NK-92 (cell line): ENCODE measurements around the gene UCHL5.
"Not testable (repeated sequence)": the region's sequence is repeated elsewhere in the genome, so short reads cannot be mapped to it uniquely, and the experiment has no call there.

Experiments
- DNase-seq: peaks from one replicate; lab custom pipeline; 2025; ENCODE audit not compliant: unreplicated experiment; lab: John Stamatoyannopoulos, UW

UCHL5 gene

DNA sequence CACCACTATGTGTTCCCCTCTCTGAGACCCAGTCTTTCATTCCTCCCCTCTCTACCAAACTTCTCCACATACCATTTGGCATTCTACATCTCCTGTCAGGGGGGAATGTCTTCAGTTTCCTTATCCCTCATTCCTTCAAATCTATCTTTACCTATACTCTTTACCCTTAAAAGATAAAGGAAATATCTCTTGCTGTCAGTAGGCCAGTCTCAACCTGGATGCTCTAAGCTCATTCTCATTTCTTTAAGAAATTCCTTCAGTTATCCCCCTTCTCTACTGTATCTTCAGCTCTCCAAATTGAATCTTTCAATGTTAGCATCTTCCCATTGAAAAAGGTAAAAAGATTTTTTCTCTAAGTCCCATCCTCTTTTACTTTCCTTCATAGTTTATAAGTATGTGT, 6.8 kb upstream of the UCHL5 start:
- DNase-seq = no peak

DNA sequence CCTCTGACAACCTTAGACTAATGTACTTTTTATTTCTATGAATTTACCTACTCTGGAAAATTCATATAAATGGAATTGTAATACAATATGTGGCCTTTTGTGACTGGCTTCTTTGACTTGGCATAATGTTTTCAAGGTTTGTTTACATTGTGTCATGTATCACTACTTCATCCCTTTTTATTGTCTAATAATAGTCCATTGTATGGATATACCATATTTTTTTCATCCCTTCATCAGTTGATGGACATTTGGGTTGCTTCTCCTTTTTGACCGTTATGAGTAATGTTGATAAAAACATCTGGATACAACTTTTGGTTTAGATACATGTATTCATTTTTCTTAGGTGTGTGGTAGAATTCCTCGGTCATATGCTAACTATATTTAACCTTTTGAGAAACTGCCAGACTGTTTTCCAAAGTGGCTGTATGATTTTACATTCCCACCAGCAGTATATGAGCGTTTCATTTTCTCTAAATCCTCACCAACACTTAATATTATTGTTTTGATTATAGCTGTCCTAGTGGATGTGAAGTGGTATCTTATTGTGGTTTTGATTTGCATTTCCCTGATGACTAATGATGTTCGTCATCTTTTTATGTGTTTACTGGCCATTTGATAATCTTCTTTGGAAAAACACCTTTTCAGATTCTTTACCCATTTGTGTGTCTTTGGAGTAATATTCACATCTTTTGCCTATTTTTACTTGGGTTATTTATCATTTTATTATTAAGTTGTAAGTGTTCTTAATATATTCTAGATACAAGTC, 3.7 kb upstream of the UCHL5 start:
- DNase-seq = no peak

DNA sequence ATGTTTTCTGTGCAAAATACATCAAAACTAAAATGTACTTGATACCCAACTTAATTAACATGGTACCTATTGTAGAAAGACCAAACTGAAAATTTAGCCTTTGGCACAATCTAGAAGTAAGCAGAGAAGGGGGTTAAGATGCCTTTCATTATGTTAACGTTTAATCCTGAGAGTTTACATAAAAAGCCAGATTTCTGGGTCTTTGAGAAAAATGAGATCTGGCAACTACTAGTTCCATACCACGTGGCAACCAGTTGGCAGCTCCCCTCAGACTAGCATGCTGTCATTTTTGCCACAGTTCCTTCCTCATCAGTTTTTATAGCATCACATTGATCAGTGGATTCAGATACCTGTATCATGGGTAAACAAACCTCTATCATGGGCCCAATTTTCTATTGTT, 1.8 kb upstream of the UCHL5 start:
- DNase-seq = no peak

DNA sequence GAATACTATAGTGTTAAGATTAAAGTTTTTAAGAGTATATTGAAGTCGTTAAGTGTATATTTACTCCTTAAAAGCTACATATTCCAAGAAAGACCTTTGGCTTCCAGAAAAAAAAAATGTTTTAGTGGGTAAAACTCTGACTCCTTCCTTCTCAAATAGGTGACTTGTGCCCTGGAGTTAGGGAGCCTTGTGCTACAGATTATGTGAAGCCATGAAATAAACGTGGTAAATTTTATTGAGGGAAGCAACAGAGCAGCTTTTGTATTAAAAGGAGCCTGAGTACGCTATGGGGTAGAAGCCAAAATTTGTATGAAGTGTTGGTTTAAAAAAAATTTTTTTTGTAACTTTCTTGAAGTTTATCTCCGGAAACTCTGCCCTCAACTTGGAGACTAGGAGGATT, 1.2 kb upstream of the UCHL5 start:
- DNase-seq = no peak

- no peak for DNase-seq
Observed at GRCh38 chr1:193060115-193060403, 899 bp upstream of the UCHL5 start.

DNA sequence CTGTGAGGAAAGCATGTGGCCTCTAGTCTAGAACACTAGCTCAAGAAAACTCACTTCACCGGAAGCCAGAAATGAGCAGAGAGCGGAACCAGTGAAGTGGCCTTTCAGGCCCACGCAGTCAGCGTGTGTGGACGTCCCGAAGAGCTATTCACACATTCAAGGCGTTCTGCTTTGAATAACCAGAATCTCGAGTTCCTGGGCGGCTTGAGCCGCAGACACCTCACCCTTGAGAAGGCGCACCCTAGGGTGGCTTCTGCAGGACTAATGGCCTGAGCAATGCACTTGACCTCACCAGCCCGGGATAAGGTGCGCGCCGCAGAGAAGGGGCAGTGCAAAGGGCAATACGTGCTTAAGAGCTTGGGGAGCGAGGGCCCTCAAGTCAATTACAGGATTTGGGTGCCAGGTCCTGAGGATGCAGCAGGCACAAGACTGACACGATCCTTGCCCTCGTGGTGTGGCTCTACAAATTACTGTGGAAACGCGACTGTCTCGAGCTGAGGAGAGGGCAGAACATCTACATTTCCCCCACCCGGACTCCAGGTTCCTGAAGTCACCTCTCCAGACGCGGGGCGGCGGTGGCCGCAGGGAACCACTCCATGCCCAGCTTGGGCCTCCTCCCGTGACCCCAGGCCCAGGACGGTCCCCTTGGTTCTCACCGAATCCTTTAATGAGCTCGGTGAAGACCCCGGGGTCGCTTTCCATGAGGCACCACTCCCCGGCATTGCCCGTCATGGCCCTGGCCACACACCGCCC, 455 bp downstream of the UCHL5 start:
- no peak for DNase-seq

DNA sequence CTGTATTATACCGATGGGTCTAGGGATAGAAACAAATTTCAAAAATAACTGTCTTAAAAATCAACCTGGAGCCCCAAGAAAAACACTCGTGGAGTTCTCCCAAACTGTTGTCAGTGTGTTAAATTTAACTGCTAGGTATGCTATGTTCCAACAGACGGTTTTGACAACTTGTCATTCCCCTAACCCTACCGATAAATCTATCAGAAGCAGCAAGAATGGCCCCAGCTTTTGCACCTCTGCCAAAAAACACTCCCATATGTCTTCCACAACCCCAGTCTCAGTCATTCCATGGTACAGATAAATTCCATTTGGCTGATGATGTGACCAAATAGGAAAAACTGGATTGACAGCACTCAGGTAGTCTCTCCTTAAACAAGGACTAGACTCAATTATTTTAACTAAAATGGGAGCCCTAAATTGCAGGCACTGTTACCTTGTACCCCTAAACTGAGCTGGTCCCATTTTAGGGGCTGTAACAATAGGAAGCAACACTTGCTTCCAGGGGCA, 4.9 kb downstream of the UCHL5 start:
- DNase-seq = no peak

DNA sequence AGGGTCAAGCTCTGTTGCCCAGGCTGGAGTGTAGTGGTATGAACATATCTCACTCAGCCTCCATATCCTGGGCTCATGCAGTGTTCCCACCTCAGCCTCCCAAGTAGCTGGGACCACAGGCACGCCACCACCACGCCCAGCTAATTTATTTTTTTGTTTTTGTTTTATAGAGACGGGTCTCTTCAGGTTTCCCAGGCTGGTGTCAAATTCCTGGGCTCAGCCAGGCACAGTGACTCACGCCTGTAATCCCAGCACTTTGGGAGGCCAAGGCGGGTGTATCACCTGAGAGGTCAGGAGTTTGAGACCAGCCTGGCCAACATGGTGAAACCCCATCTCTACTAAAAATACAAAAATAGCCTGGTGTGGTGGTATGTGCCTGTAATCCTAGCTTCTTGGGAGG, 10.2 kb downstream of the UCHL5 start:
- not testable (repeated sequence) for DNase-seq

- no peak for DNase-seq
Observed at GRCh38 chr1:193042766-193043691, 16.1 kb downstream of the UCHL5 start.

- no peak for DNase-seq
Observed at GRCh38 chr1:193040011-193040410, 19.1 kb downstream of the UCHL5 start.

DNA sequence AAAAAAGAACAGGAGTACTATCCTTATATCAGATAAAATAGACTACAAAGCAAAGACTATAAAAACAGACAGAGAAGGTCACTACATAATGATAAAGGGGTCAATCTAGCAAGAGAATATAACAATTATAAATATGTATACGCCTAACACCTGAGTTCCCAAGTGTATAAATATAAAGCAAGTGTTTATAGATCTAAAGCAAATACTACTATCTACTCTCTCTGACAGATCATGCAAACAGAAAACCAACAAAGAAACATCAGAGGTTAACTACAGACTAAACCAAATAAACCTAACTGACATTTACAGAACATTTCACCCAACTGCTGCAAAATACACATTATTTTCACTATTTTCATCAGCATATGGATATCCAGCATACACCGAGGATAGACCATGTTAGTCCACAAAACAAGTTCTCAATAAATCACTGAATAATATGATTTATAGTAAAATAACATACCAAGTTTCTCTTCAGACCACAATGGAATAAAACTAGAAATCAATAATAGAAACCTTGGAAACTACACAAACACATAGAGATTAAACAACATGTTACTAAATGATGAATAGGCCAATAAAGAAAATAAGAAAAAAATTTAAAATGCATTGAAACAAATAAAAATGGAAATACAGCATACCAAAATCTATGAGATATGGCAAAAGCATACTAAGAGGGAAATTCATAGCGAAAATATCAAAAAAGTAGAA, 22.7 kb downstream of the UCHL5 start:
- no peak for DNase-seq

DNA sequence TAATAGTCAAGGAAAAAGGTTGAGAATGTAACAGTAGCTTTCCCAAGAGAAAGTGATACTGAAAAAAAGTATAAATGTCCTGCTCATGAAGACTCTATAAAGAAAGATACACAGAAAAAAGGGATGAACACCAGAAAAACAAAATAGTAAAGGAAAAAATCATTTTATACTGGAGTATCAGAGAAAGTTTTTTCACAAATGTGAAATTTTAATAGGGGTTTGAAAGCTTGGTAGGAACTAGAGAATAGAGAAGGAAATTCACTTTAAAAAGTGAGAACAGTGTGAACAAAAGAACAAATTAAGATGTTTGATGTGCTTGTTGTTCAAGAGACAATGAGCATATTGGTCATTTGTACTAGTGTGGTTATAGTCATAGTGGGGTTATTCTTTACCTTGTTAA, 25.6 kb downstream of the UCHL5 start:
- DNase-seq = no peak

DNA sequence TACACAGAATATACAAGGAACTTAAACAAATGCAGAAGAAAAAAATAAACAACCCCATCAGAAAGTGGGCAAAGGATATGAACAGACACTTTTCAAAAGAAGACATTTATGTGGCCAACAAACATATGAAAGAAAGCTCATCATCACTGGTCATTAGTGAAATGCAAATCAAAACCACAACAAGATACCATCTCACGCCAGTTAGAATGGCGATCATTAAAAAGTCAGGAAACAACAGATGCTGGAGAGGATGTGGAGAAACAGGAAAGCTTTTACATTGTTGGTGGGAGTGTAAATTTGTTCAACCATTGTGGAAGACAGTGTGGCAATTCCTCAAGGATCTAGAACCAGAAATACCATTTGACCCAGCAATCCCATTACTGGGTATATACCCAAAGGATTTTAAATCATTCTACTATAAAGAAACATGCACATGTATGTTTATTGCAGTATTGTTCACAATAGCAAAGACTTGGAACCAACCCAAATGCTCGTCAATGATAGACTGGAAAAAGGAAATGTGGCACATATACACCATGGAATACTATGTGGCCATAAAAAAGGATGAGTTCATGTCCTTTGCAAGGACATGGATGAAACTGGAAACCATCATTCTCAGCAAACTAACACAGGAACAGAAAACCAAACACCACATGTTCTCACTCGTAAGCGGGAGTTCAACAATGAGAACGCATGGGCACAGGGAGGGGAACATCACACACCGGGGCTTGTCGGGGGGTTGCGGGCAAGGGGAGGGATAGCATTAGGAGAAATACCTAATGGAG, 26.3 kb downstream of the UCHL5 start:
- not testable (repeated sequence) for DNase-seq

GRCh38 chr1:193031431-193031830, 27.7 kb downstream of the UCHL5 start:
- no peak for DNase-seq

- DNase-seq = no peak
Observed at GRCh38 chr1:193030280-193030679, 28.9 kb downstream of the UCHL5 start.

DNA sequence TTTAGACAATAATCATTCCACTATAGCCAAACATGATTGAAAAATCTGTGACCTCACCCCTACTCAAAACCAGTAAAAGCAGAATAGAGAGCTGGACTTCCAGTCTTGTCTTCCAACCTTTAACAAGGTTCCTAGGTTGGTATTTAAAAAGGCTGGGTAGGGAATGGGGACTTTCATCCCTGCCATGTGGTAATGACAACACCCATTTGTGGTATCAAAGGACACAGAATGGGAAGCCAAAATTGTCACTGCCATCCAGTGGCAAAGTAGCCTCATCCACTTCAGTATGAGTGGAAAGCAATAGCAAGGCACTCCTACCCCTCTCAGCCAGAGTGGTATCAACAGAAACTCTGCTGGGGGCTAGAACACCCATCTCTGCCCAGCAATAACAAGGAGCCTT, 33.9 kb downstream of the UCHL5 start:
- no peak for DNase-seq

GRCh38 chr1:193019442-193020026, 39.6 kb downstream of the UCHL5 start:
- DNase-seq = no peak

DNA sequence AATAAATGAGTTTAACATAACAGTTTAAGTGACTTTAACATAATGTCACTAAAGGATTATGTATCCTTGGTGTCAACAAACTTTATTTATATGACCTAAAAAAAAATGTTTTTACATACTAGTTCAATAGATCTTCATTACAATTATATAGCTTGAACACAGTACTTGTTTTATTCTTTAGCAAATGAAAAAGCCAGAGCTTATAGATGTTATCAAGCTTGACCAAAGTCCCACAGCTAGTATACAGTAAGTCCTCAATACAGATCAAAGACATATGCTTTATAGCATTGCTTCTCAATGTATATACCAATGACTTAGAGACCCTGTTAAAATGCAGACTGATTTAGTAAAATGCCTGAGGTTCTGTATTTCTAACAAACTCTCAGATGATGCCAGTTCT, 42.4 kb downstream of the UCHL5 start:
- DNase-seq = no peak

DNA sequence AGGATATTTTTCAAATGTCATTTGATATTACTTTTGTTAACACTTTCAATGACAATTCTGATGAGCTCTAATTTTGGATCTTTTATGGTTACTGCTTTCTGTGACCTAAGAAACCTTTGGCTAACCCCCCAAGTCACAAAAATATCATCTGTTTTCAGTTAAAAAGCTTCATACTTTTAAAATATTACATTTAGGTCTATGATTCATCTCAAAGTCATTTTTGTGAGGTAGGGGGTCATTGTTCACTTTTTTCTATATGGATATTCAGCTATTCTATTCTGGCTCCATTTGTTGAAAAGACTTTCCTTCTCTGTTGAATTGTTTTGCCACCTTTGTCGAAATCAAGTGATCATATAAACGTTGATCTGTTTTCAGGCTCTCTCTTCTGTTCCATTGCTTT, 44.8 kb downstream of the UCHL5 start:
- DNase-seq = no peak

- no peak for DNase-seq
Observed at GRCh38 chr1:193013707-193014106, 45.5 kb downstream of the UCHL5 start.
